A549 treated with dexamethasone at 1 μM for 4 hours (cell line): Measurements from ENCODE around the gene ZNF878. TPM values are rescaled to one million over a fixed set of nuclear protein-coding genes. Genes with fewer than 3 reads are reported as not detected.

ENCODE experiments used
- total RNA-seq: library from RNA; stranded (reverse); fragments of 200-300 nt; extraction: Qiagen RNA extraction; gene quantifications from 5 replicates; pipeline ENCODE4 v1.2.3, GENCODE V29; 2022

Gene ZNF878
- not detected in 5 replicates for total RNA-seq

GRCh38 chr19:12052497-12053169 is at the start of gene ZNF878:
ZNF878 (minus strand) TSS chr19:12052961; CDS start chr19:12052801, 160 bp downstream.

GRCh38 chr19:12064590-12065538 is 12.1 kb upstream of the ZNF878 start, which contains the start of gene ZNF844:
ZNF844 (plus strand) TSS chr19:12064731; CDS start chr19:12064874, 143 bp downstream.

GRCh38 chr19:12035220-12036172 is 17.3 kb downstream of the ZNF878 start, which contains the start of gene ZNF433:
ZNF433 (minus strand) TSS chr19:12035679; CDS start chr19:12035539, 140 bp downstream.

Other genes starting within 250 kb of the ZNF878 start
- gene ZNF440, start 238.7 kb downstream of the ZNF878 start, total RNA-seq = 0.02 to 0.07 TPM (median 0.05 TPM) in 5 replicates
- not detected in 5 replicates for gene ZNF439, start 204.2 kb downstream of the ZNF878 start, total RNA-seq
- not detected in 5 replicates for gene ZNF69, start 165.2 kb downstream of the ZNF878 start, total RNA-seq
- 0.16 to 0.27 TPM (median 0.23 TPM) in 5 replicates for gene ZNF700, start 127.9 kb downstream of the ZNF878 start, total RNA-seq
- gene ZNF763, start 87.9 kb downstream of the ZNF878 start, total RNA-seq = not detected in 5 replicates
- gene ZNF433, start 17.3 kb downstream of the ZNF878 start, total RNA-seq = not detected in 5 replicates
- gene ZNF844, start 11.8 kb upstream of the ZNF878 start, total RNA-seq = 0.01 TPM in 1 of 5 replicates, not detected in the others
- 0.07 to 0.14 TPM in 2 of 5 replicates, not detected in the others for gene ZNF20, start 87.4 kb upstream of the ZNF878 start, total RNA-seq
- not detected in 5 replicates for gene ZNF625, start 103.8 kb upstream of the ZNF878 start, total RNA-seq
- 1.3 to 1.6 TPM (median 1.5 TPM) in 5 replicates for gene ZNF136, start 110.1 kb upstream of the ZNF878 start, total RNA-seq
- gene ZNF44, start 241.9 kb upstream of the ZNF878 start, total RNA-seq = 0.67 to 0.88 TPM (median 0.83 TPM) in 5 replicates